ENCODE data around the gene KCNN3. TPM values are rescaled to one million over a fixed set of nuclear protein-coding genes. Genes with fewer than 3 reads are reported as not detected.

KCNN3 gene
- total RNA-seq, 4 donors from 2014 or later = 5.0 to 30.0 (median 20.8) TPM

DNA sequence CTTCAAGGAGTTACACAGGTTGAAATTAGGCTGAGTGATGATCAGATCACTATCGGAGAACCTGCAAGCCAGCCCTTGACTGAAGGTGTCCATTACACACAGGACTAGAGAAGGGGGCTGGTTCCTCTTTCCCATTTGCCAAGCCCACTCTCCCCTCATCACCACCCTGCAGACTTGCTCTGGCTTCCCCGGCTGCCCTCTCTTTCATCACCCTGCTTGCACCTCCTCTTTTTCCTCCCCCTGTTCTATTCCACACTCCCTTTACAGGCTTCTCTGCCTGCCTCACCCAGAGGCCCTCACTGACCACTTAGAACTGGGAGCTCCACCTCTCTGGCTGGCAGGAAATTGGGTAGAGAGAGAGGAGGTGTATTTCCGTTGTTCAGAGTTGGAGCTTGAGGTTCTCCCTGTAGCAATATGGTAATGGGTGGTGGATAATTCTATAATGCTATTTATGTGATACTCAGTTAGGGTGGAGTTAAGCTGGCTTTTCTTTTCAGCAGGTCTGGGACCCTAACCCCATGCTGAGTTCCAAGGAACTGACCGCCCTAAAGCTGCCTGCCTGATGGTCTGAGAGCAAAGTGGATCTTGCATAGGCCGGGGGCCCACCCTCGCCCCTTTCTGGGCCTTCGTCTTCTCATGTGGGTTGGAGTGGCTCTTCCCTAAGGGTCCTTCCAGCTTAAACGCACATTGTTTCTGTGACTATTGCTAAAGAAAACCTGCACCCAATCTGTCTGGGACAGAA lies 150.3 kb downstream of the KCNN3 start:
- no peaks in the 10 kb centered on the region for H3K9me3 ChIP-seq
- no peaks in the 10 kb centered on the region for H3K36me3 ChIP-seq
- intact Hi-C loops (cut with DNase I; ENCODE audit: low total_unique reads) (no loop called here), in situ Hi-C loops (cut with MboI; ENCODE audit: low sequenced_read_pairs in 4 of 4) (no loop called here)
- H3K4me1 ChIP-seq = peaks cover 13 to 16% of the 10 kb centered on the region in 2 donors
- H3K27me3 ChIP-seq = no peaks in the 10 kb centered on the region
- H3K27ac ChIP-seq = no peak overlapping the region
- TF ChIP-seq, protein P1, sequence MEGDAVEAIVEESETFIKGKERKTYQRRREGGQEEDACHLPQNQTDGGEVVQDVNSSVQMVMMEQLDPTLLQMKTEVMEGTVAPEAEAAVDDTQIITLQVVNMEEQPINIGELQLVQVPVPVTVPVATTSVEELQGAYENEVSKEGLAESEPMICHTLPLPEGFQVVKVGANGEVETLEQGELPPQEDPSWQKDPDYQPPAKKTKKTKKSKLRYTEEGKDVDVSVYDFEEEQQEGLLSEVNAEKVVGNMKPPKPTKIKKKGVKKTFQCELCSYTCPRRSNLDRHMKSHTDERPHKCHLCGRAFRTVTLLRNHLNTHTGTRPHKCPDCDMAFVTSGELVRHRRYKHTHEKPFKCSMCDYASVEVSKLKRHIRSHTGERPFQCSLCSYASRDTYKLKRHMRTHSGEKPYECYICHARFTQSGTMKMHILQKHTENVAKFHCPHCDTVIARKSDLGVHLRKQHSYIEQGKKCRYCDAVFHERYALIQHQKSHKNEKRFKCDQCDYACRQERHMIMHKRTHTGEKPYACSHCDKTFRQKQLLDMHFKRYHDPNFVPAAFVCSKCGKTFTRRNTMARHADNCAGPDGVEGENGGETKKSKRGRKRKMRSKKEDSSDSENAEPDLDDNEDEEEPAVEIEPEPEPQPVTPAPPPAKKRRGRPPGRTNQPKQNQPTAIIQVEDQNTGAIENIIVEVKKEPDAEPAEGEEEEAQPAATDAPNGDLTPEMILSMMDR (IDR thresholded peaks at IDR 0.05 in 4 of 5, conservative IDR thresholded peaks at IDR 0.05 in 1 of 5) = no peak
- TF ChIP-seq POLR2A (IDR thresholded peaks at IDR 0.05) = no peak
- ATAC-seq (no peak), DNase-seq (no peak)
- H3K4me3 ChIP-seq = no peak overlapping the region

DNA sequence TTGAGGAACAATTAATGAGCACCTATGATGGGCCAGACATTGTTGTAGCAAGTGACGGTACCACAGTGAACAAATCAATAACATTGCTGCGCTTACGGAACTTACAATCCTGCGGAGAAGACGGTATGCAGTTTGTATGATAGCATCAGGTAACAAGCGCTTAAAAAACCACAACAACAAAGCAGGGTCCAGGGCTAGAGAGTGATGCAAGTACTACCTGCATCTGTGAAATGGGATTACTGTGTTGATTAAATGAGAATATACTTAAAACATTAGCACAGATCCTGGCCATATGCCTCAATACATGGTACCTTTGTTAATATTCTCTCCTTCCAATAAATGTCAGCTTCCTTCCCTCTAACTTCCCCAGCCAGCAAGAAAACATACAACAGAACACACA lies 151.5 kb downstream of the KCNN3 start:
- TF ChIP-seq, protein P1 (IDR thresholded peaks at IDR 0.05 in 4 of 5, conservative IDR thresholded peaks at IDR 0.05 in 1 of 5) = no peak
- no peak for TF ChIP-seq POLR2A (IDR thresholded peaks at IDR 0.05)
- Histone ChIP-seq H3K36me3 (peaks cover 0 to 5% of the 10 kb centered on the region in 2 donors), H3K27ac (no peak overlapping the region), H3K27me3 (no peaks in the 10 kb centered on the region), H3K4me3 (no peak overlapping the region), H3K4me1 (peaks cover 13 to 16% of the 10 kb centered on the region in 2 donors), H3K9me3 (no peaks in the 10 kb centered on the region)
- in situ Hi-C loops (cut with MboI; ENCODE audit: low sequenced_read_pairs in 4 of 4) (no loop called here), intact Hi-C loops (cut with DNase I; ENCODE audit: low total_unique reads) (no loop called here)
- DNase-seq (no peak), ATAC-seq (no peak)

DNA sequence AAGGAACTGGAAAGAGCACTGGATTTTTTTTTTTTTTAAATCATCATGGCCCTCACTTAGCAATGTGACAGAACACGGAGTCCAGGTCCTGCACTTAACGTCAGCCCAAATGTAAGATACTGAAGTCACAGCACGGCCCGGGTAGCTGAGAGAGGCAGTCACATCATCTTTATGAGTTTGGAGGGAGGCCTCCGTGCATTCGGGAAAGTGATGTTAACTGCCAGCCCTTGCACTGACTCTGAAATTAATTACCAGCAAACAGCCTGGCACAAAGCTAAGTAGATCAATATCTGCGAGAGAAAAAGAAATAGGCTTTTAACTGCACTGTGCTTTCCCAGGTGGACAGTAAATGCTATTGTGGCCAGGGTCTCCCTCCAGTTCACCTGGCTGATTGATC lies 152.6 kb downstream of the KCNN3 start:
- H3K9me3 ChIP-seq = no peaks in the 10 kb centered on the region
- H3K27ac ChIP-seq = peak overlapping the region in 3 of 4 donors; percentile 75 to 77 (median 75)
- DNase-seq (no peak), ATAC-seq (no peak)
- peaks cover 13 to 16% of the 10 kb centered on the region in 2 donors for H3K4me1 ChIP-seq
- TF ChIP-seq, protein P1 (IDR thresholded peaks at IDR 0.05 in 4 of 5, conservative IDR thresholded peaks at IDR 0.05 in 1 of 5) = no peak
- TF ChIP-seq POLR2A (IDR thresholded peaks at IDR 0.05) = no peak
- peaks cover 0 to 14% of the 10 kb centered on the region in 2 donors for H3K36me3 ChIP-seq
- intact Hi-C loops (cut with DNase I; ENCODE audit: low total_unique reads) = no loop called here
- no peaks in the 10 kb centered on the region for H3K27me3 ChIP-seq
- H3K4me3 ChIP-seq = no peak overlapping the region
- in situ Hi-C loops (cut with MboI; ENCODE audit: low sequenced_read_pairs in 4 of 4) = no loop called here

DNA sequence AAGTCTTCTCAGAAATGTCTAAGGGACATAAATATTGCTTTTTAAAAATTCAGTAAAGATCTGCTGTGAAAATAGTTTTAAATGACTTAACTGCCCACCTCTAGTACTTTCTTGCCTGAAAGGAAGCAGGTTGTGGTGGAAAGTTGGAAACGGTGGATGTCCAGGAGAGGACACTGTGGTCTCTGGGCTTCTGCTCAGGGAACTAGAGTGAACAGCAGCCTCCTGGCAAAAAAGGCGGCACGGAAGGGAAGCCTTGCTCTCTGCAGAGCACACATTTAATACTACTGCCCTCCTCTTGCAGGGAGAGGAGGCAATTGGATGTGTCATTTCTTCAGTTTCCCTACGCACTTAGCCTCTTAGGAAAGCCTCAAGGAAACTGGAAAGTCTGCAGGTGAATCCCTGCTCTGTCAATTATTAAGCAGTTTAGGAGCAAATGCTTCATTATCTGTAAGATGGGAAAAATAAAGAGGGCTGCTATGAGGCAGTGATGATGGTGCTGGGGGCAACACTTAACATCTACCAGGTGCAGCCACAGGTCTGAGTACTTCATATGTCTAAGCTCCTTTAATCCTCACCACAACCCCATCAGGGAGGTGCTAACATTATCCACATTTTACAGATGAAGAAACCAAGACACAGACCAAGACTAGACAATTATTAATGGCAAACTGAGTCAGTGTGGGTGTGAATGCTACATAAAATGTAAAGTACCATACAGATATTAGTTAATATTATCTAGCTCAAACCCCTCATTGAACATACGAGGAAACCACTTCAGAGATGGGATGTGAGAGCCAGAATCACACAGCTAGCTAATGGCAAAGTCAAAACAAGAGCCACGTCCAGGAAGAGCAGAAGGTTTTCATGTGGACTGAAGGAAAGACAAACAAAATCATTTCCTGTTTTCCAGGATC lies 153.2 kb downstream of the KCNN3 start:
- H3K4me1 ChIP-seq = peaks cover 13 to 16% of the 10 kb centered on the region in 2 donors
- no peak overlapping the region for H3K4me3 ChIP-seq
- DNase-seq = peak in 1 of 2 donors; percentile 33
- in situ Hi-C loops (cut with MboI; ENCODE audit: low sequenced_read_pairs in 4 of 4) = no loop called here
- no peaks in the 10 kb centered on the region for H3K27me3 ChIP-seq
- H3K36me3 ChIP-seq = peaks cover 0 to 14% of the 10 kb centered on the region in 2 donors
- TF ChIP-seq, protein P1 (IDR thresholded peaks at IDR 0.05 in 4 of 5, conservative IDR thresholded peaks at IDR 0.05 in 1 of 5) = peak in 3 of 5 experiments; percentile 11 to 23 (median 12)
- no peak for TF ChIP-seq POLR2A (IDR thresholded peaks at IDR 0.05)
- H3K27ac ChIP-seq = peak overlapping the region; percentile 75 to 77 (median 76)
- H3K9me3 ChIP-seq = no peaks in the 10 kb centered on the region
- ATAC-seq = peak; percentile 57
- intact Hi-C loops (cut with DNase I; ENCODE audit: low total_unique reads) = no loop called here
